HFF-Myc (cell line): Measurements from ENCODE around the gene PSMG3.
"Not testable (repeated sequence)": the region's sequence is repeated elsewhere in the genome, so short reads cannot be mapped to it uniquely, and the experiment has no call there.

Experiments used
- DNase-seq: peaks from one replicate; pipeline ENCODE4 v3.0.0-alpha.2; 2011; ENCODE audit warnings: low read depth; ENCODE audit errors: extremely low read depth
- H3K4me3 ChIP-seq: replicated peaks from 2 replicates; pipeline ENCODE4 v1.5.1; 2011; ENCODE audit warnings: low read depth, mild to moderate bottlenecking, control low read depth, low read length
- TF ChIP-seq, protein P1 (sequence below): IDR thresholded peaks from 2 replicates; pipeline ENCODE4 v1.5.1; 2012; ENCODE audit warnings: mild to moderate bottlenecking, low read depth, low read length, control low read depth; ENCODE audit errors: missing control alignments

The PSMG3 gene

DNA sequence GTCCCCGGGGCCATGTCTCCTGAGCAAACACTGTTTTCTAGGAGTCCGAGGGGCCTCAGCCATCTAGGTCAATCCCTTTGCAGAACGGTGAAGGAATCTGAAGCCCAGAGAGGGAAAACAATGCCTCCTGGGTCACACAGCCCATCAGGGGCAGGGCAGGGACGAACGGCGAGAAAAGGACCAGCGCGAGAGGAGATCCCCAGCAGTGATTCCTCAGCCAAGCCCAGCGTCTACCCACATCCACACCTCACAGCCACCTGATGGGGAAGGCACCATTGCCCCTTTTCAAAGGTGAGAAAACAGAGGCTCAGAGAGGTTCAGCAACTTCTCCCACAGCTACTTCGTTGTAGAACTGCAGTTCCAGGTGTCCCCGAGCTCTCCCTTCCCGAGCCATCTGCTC is 17.9 kb upstream of the PSMG3 start:
- no peak overlapping the region for H3K4me3 ChIP-seq
- DNase-seq = no peak
- TF ChIP-seq, protein P1, sequence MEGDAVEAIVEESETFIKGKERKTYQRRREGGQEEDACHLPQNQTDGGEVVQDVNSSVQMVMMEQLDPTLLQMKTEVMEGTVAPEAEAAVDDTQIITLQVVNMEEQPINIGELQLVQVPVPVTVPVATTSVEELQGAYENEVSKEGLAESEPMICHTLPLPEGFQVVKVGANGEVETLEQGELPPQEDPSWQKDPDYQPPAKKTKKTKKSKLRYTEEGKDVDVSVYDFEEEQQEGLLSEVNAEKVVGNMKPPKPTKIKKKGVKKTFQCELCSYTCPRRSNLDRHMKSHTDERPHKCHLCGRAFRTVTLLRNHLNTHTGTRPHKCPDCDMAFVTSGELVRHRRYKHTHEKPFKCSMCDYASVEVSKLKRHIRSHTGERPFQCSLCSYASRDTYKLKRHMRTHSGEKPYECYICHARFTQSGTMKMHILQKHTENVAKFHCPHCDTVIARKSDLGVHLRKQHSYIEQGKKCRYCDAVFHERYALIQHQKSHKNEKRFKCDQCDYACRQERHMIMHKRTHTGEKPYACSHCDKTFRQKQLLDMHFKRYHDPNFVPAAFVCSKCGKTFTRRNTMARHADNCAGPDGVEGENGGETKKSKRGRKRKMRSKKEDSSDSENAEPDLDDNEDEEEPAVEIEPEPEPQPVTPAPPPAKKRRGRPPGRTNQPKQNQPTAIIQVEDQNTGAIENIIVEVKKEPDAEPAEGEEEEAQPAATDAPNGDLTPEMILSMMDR = no peak

DNA sequence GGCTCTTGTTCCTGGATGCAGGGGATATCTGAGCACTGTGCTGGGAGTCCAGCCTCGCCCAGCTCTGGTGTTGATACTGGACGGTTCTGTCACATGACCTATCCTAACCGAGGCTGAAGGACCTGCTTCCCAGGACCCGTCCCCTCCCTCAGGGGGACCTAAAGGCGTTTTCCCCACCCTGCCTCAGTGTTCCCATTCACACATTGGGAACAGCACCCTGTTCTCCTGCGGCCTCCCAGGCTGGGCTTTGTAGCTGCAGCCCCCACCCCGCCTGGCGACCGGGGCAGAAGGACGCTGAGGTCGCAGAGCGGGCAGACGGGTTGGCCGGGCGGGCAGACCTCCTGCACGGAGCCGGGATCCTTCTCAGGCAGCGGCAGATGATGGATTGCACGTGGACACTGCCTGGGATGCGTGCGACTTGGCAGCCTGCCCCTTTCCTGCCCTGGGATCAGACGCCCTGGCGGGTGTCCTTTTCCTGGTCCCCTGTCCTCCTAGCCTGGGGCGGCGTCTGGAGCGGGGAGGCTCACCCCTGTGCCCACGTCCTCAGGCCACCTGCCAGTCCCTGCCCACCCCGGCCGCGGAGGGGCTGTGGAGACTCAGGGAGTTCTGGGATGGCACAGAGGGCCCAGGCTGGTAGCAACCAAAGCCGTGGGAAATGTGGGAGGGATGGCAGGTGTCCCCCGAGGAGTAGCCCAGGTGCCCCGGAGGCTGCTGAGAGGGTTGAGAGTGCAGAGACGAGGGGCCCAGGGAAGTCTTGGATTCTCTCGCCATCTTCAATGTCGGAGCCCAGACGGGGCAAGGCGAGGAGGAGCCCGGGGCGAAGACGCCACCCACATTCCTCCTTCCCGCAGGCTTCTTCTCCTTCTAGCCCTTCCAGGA is 17.2 kb upstream of the PSMG3 start:
- DNase-seq = no peak
- no peak overlapping the region for H3K4me3 ChIP-seq
- TF ChIP-seq, protein P1 = no peak

DNA sequence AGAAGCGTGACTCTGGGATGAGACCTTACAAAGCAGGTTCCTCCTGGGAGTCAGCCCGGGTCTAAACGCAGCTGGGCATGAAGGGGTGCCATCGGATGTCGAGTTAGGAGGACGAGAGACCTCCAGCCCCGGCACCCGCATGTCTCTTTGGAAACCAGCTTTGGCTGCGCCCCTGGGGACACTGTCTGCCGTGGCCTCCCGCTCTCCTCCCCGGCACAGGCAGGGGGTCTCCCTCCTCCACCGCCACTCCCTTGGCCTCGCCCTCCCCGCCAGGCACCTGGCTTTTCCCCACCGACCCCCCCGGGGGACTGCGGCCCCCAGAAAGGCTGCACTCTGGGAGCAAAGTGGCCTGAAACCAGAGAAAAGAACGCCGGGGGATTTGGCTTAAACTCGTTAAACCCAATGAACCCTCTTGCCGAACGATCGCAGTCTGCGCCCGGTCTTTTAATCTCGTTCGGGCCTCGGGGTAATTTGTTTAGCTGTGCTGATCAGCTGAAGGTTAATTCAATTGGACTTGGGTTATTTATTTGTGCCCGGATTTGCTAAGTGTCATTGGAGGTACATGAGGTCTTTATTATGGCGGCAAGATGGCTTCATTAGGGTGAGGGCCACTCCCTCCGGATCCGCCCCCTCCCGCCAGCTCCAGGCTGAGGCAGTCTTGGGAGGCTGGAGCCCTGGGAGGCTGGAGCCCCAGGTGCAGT is 16.4 kb upstream of the PSMG3 start:
- H3K4me3 ChIP-seq = no peak overlapping the region
- TF ChIP-seq, protein P1 = no peak
- DNase-seq = no peak

DNA sequence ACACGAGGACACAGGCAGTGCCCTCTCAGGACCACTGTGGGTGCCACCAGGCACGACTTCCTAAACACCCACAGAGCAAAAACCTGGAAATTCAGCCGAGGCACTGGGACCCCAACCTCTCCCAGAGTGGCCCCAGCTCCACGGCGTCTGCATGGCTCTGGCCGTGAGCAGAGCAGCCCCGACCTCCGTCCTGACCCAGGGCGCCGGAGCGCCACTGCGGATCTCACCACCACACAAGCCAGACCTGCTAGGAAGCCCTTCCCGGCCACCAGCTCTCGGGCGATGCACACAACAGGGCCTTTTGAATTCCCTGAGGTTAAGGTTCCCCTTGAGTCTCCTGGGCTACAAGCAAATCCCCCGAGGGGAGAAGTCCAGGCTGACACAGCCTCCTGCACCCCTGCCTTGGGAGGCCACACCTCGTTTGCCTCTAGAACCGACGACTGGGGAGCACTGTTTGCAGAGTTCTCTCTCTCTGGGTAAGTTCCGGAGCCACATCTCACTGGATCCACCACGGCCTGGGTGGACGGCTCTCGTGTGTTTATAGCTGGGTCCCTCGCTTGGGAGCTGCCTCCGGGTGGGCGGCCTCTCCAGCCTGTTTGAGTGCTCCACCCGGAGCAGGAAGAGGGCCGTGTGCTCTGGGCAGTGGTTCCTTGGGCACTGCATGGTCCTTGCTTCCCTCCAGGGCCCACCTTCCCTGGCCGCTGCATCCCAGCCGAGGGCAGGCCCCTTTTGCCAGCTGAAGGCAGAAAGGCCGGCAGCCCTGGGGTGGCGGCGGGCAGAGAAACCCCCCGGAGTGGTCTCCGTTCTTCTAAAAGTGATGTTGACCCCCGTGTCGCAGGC is 15.5 kb upstream of the PSMG3 start:
- TF ChIP-seq, protein P1 = no peak
- no peak for DNase-seq
- H3K4me3 ChIP-seq = no peak overlapping the region

DNA sequence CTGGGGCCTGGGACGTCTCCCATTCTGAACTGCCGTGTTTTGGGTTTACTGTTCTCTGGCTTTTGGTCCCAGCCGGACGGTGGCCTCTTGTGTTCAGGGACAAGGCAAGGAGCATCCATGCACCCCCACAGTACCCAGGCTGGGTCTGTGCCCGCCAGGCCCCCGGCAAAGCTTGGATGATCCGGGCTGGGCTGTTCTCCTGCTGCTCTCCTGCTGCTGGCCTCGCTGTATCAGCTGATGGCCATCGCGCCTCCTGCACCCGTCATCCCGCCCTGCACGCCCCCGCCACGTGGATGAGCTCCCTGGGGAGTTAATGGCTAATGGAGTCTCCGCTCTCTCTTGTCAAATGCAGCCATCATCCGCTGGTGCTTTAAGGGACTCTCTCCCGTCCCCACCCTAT is 14.9 kb upstream of the PSMG3 start:
- no peak for DNase-seq
- H3K4me3 ChIP-seq = no peak overlapping the region
- TF ChIP-seq, protein P1 = no peak

DNA sequence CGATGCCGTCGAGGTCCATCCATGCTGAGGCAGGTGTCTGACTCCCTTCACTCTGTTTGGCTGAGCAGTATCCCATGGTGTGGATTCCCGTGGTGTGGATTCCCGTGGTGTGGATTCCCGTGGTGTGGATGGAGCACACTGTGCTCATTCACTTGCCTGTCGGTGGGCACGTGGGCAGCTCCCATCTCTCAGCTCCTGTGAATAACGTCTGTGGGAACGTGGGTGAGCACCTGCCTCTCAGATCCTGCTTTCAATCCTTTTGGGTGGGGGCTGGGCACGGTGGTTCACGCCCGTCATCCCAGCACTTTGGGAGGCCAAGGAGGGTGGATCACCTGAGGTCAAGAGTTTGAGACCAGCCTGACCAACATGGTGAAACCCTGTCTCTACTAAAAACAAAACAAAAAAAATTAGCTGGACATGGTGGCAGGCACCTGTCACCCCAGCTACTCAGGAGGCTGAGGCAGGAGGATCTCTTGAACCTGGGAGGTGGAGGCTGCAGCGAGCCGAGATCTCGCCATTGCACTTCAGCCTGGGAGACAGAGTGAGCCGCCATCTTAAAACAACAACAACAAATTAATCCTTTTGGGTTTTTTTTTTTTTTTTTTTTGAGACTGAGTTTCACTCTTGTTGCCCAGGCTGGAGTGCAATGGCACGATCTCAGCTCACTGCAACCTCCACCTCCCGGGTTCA is 13.6 kb upstream of the PSMG3 start:
- DNase-seq, H3K4me3 ChIP-seq: not testable (repeated sequence)
